GM21447 (cell line): ENCODE data around the gene SMYD4.
"Not testable (repeated sequence)": the region's sequence is repeated elsewhere in the genome, so short reads cannot be mapped to it uniquely, and the experiment has no call there.

ENCODE experiments used
- ATAC-seq: cut with Tn5 transposase; IDR thresholded peaks from one replicate; pipeline ENCODE4 v1.9.1; 2021; ENCODE audit not compliant: unreplicated experiment

Gene SMYD4

GRCh38 chr17:1829592-1830257, at the start of gene SMYD4, which contains the start of gene RPA1:
TSS of gene SMYD4 (minus strand) at chr17:1829902. CDS start at chr17:1827994, 1,908 bp downstream.
TSS of gene RPA1 (plus strand) at chr17:1830005. CDS start at chr17:1830094, 89 bp downstream.
- peak; percentile 74 for ATAC-seq

- ATAC-seq = no peak
Measured at GRCh38 chr17:1878419-1879121, 48.9 kb upstream of the SMYD4 start.

- no peak for ATAC-seq
Measured at GRCh38 chr17:1875597-1875996, 45.9 kb upstream of the SMYD4 start.

DNA sequence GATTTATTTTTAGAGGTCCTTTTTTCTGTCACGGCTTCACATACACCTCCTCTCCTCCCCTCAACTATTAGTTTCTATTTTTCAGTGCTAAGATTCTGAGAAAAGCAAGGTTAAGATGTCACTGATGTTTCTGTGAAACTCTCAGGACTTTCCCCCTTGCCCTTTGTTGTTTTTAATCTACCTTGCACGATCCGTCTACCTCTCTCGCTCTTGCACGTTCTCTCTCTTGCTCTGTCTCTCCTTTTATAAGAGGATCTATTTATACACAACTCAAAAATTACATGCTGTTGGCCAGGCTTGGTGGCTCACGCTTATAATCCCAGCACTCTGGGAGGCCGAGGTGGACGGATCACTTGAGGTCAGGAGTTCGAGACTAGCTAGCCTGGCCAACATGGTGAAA, 43.7 kb upstream of the SMYD4 start:
- ATAC-seq = no peak

DNA sequence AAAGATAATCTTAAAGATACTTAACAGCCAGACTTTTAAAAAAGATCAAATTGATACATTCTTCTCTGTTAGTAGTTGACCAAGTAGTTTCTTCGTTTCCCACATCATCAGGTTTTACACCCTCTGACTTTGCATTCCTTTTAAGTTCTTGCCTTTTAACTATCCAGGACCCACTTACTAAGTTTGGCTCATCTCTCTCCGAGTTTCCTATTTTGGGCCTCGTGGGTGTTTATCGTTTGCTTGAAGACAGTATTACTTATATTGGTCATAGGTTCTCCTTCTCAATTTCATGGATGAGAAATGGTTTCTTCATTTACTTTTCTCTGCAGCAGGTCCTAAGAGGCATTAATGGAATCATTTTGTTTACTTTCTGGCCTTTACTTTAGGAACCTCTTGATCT, 43.3 kb upstream of the SMYD4 start:
- no peak for ATAC-seq

DNA sequence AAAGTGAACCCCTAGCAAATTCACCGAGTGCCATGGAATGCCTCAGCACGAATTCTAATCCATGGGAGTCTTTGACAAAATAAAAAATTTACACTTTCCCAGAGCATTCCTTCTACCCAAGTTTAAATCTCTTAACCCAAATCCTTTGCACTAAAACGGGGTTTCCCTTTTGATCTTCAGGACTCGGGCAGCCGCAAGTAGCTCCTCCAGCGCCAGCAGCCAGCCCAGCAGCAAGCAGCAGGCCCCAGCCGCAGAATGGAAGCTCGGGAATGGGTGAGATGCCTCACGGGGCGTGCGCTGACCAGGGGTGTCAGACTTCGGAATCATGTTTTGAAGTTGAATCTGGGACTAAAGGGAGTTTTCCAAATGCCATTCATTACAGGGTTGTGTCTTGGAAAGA, 42.6 kb upstream of the SMYD4 start:
- no peak for ATAC-seq

- no peak for ATAC-seq
Measured at GRCh38 chr17:1871756-1872155, 42.1 kb upstream of the SMYD4 start.

GRCh38 chr17:1870592-1870991, 40.9 kb upstream of the SMYD4 start:
- ATAC-seq = no peak

- no peak for ATAC-seq
Measured at GRCh38 chr17:1868090-1868489, 38.4 kb upstream of the SMYD4 start.

- ATAC-seq = no peak
Measured at GRCh38 chr17:1867307-1867706, 37.6 kb upstream of the SMYD4 start.

DNA sequence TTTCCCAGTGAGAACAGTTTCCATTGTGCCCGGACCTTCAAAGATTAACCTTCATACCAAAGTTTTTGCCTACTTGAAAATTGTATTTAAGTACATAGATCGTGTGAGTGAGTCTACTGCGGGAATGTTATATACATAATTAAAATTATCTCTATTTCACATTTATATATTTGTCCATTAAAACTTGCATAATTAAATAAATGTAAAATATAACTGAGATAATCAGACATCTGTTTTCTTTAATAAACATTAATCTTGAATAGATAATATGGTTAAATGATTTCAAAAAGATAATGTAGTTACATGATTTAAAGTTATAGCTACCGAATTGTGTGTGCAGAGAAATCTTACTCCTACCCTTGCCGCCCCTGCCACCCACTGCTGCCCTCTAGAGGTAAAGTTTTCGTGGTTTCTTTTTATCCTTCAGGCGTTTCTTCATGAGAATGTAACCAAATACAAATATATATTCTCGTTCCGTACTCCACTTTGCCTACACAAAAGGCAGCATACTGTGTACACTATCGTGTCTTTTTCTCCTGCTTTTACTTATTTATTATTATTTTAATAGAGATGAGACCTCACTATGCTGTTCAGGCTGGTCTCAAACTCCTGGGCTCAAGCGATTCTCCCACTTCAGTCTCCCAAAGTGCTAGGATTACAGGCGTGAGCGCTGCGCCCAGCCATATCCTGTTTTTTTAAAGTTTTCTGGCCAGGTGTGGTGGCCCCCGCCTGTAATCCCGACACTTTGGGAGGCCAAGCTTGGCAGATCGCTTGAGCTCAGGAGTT, 35.7 kb upstream of the SMYD4 start:
- no peak for ATAC-seq

DNA sequence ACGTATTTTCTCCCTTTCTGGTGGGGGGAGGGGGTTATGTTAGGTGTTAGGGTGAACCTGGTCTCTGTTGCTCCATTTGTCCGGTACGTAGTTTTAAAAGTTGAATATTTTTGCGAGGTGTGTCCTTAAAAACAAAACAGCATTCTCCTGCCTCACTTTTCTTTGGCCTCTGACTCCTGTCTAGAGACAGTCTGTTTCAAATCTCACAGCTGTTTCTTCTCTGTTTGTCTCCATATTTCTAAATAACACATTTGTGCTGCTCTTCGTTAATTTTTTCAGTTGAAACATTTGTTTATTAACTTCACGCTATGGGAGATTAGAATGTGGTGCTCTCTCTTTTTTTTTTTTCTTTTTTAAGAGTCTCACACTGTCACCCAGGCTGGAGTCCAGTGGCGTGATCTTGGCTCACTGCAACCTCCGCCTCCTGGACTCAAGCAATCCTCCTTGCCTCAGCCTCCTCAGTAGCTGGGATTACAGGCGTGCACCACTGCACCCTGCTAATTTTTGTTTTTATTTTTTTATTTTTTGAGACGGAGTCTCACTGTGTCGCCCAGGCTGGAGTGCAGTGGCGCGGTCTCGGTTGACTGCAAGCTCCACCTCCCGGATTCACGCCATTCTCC, 31.8 kb upstream of the SMYD4 start:
- no peak for ATAC-seq

DNA sequence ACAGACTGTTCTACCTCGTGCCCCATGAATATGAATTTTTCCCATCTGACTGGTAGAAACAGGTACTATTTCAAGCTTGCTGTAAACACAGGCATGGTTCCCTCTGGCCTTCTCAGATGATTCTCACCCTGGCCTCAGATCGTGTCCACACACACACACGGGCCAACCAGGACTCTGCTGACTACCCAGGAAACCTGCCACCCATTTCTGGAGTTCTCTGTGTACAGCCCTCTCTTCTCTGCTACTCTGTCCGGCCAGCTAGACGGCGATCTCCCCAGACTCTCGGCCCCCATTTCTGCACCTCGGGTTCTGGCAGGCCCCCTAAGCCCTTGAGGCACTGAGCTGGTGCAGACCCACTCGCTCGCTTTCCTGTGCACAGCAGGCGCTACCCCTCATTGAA, 31.3 kb upstream of the SMYD4 start:
- ATAC-seq = no peak

- not testable (repeated sequence) for ATAC-seq
Measured at GRCh38 chr17:1856462-1856861, 26.8 kb upstream of the SMYD4 start.

DNA sequence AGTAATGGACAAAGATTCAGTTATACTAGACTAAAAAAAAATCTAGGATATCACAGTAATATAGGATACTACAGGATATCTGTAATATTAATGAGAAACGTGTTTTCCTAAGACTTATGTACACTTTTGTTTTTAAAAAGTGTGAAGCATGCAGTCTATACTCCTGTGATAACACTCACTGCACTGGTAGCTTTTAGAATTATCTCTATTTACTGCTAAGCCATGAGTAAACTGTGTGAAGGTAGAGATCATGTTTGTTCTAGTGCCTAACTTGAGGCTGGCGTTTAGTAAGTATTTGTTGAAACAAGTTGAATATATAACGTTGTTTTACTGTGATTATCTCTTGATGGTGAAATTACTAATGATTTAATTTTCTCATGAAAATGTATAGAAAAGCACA, 24.0 kb upstream of the SMYD4 start:
- no peak for ATAC-seq

DNA sequence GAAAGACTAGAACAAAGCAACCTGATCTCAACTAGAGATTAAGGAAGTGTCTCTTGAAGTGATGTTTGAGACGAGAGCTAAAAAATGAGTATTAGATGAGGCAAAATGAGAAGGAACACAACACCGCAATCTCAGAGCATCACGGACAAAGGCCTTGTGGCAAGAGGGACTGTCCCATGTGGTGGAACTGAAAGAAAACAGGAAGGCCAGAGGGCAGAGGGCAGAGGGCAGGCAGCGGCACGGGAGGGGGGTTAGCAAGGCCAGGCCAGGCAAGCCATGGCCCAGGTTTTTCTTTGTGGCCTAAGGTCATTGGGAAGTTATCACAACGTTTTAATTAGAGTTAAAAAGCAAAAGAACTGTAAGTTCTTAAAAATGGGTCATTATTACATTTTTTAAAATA, 22.6 kb upstream of the SMYD4 start:
- no peak for ATAC-seq

GRCh38 chr17:1847191-1847590, 17.5 kb upstream of the SMYD4 start:
- ATAC-seq = no peak

- ATAC-seq = no peak
Measured at GRCh38 chr17:1843947-1844346, 14.2 kb upstream of the SMYD4 start.

- no peak for ATAC-seq
Measured at GRCh38 chr17:1839516-1839915, 9.8 kb upstream of the SMYD4 start.

DNA sequence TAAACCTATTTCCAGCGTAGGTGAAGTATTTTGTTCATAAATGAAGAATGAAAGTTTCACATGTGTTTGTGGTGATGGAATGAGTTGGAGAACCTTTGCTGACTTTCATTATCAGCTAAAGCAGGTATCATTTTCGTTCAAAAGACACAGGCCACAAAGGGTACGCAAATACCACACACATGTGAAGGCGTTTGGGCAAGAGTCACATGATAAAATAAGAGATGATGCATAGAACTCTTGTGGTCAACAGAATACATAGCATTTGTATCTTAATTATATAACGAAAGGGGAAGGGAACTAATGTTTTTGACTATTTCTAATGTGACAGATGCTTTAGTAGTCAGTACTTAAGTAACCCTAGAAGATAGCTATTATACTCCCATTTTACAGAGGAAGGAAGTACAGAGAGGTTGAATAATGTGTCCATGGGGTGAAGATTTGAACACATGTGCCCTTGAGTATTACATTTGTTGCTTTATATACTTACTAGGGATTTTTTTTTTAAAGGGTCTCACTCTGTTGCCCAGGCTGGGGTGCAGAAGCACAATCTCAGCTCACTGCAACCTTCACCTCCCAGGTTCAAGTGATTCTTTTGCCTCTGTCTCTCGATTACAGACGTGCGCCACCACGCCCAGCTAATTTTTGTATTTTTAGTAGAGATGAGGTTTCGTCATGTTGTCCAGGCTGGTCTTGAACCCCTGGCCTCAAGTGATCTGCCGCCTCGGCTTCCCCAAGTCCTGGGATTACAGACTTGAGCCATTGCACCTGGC, 4.9 kb upstream of the SMYD4 start:
- peak; percentile 48 for ATAC-seq

DNA sequence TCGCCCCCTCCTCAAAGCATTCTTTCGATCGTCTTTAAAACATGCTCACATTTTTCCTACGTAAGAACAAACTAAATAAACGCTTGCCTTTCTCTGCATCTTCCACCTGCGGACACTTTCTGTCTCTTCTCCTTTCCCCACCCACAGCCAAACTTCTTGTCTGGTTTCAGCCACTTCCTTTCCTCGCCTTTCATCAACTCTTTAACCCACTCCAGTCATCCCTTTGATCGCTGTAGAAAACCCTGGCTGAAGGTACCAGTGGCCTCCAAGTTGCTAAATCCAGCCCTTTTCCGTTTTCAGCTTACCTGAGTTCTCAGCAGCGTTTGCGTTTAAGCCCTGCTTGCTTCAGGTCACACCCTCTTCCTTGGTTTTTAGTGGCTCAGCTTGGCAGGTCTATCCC, 586 bp upstream of the SMYD4 start:
- ATAC-seq = no peak
